PFSK-1 (cell line): ENCODE measurements around the gene INSC.

Experiments
- FOXP2 ChIP-seq: optimal IDR thresholded peaks from 2 replicates; pipeline ENCODE3; 2011; ENCODE audit warnings: borderline replicate concordance, control low read depth, inconsistent platforms; ENCODE audit not compliant: insufficient read depth; ENCODE audit errors: extremely low read length, extremely low read depth
- POLR2AphosphoS5 ChIP-seq: IDR thresholded peaks from 2 replicates; pipeline ENCODE4 v1.6.1; 2012; ENCODE audit warnings: low read depth, mild to moderate bottlenecking, control low read depth, low read length, moderate library complexity
- SIN3A ChIP-seq: IDR thresholded peaks from 2 replicates; pipeline ENCODE4 v1.6.1; 2012; ENCODE audit warnings: mild to moderate bottlenecking, low read length, moderate library complexity, borderline replicate concordance; ENCODE audit not compliant: insufficient read depth
- TAF1 ChIP-seq: IDR thresholded peaks from 2 replicates; pipeline ENCODE4 v1.6.1; 2012; ENCODE audit warnings: low read length, control low read depth, borderline replicate concordance; ENCODE audit not compliant: insufficient read depth
- TF ChIP-seq, protein P1 (sequence below), 2 experiments: IDR thresholded peaks; 2 replicates each; pipeline versions ENCODE4 v1.6.1 to v1.8.0; 2011 to 2012; ENCODE audit warnings: low read depth in 2 of 2, low read length in 2 of 2, control low read depth in 1 of 2, inconsistent platforms in 1 of 2, mild to moderate bottlenecking in 1 of 2, moderate library complexity in 1 of 2; ENCODE audit not compliant: insufficient read depth in 1 of 2

Gene INSC

GRCh38 chr11:15109602-15110001 lies 5.1 kb upstream of the INSC start:
- TF ChIP-seq, protein P1, sequence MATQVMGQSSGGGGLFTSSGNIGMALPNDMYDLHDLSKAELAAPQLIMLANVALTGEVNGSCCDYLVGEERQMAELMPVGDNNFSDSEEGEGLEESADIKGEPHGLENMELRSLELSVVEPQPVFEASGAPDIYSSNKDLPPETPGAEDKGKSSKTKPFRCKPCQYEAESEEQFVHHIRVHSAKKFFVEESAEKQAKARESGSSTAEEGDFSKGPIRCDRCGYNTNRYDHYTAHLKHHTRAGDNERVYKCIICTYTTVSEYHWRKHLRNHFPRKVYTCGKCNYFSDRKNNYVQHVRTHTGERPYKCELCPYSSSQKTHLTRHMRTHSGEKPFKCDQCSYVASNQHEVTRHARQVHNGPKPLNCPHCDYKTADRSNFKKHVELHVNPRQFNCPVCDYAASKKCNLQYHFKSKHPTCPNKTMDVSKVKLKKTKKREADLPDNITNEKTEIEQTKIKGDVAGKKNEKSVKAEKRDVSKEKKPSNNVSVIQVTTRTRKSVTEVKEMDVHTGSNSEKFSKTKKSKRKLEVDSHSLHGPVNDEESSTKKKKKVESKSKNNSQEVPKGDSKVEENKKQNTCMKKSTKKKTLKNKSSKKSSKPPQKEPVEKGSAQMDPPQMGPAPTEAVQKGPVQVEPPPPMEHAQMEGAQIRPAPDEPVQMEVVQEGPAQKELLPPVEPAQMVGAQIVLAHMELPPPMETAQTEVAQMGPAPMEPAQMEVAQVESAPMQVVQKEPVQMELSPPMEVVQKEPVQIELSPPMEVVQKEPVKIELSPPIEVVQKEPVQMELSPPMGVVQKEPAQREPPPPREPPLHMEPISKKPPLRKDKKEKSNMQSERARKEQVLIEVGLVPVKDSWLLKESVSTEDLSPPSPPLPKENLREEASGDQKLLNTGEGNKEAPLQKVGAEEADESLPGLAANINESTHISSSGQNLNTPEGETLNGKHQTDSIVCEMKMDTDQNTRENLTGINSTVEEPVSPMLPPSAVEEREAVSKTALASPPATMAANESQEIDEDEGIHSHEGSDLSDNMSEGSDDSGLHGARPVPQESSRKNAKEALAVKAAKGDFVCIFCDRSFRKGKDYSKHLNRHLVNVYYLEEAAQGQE (IDR thresholded peaks at IDR 0.05; ENCODE audit: insufficient read depth in 1 of 2, low read depth in 2 of 2, low read length in 2 of 2): no peak
- TF ChIP-seq POLR2AphosphoS5 (no peak), SIN3A (no peak), TAF1 (no peak), FOXP2 (no peak)

DNA sequence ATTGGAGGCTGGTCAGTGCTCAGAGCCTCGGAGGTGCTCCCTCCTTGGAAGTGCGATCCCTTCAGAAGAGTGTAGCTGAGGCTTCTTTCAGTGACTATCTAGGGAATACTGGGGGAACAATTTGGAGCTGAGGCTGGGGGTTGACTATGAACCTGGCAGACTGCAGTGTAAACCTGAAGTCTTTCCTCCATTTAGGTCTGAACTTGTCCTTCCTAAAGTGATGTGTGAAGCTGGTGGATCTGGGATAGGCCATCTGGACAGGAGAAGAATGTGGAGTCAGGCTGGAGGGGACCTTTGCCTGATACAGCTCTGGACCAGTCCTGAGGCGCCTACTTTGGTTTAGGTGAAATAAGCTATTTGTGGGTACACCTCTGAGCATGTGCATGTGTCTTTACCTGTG lies 3.5 kb upstream of the INSC start:
- TF ChIP-seq FOXP2: no peak
- TF ChIP-seq POLR2AphosphoS5: no peak
- TF ChIP-seq SIN3A: no peak
- TF ChIP-seq TAF1: no peak
- TF ChIP-seq, protein P1 (IDR thresholded peaks at IDR 0.05; ENCODE audit: insufficient read depth in 1 of 2, low read depth in 2 of 2, low read length in 2 of 2): no peak

DNA sequence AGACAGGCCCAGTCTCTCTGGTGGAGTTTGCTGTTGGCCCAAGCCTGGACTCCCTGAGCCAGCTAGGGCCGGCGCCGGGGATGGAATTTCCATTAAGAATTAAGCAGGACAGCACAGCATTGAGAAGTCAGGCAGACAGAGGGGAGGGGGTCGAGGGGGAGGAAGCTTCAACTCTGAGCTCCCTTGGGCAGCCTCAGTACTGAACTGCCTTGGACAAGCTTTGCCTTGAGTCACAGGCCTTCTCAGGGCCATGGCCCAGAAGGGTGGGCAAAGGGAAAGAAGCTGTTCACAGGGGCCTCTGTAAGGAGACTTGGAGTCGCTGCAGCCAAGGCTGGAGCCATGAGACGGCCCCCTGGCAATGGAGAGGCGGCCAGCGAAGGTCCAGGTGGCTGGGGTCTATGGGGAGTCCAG lies 2.6 kb upstream of the INSC start:
- no peak for TF ChIP-seq TAF1
- TF ChIP-seq, protein P1 (IDR thresholded peaks at IDR 0.05; ENCODE audit: insufficient read depth in 1 of 2, low read depth in 2 of 2, low read length in 2 of 2): no peak
- no peak for TF ChIP-seq FOXP2
- no peak for TF ChIP-seq SIN3A
- TF ChIP-seq POLR2AphosphoS5: no peak

GRCh38 chr11:15113381-15113780 lies 1.3 kb upstream of the INSC start:
- TF ChIP-seq SIN3A: no peak
- no peak for TF ChIP-seq TAF1

- TF ChIP-seq POLR2AphosphoS5 (no peak), TAF1 (no peak)
- TF ChIP-seq, protein P1 (IDR thresholded peaks at IDR 0.05; ENCODE audit: insufficient read depth in 1 of 2, low read depth in 2 of 2, low read length in 2 of 2): no peak
Measured at GRCh38 chr11:15115686-15116085, 963 bp downstream of the INSC start.
